GM18873 (cell line): ENCODE results near the gene GTF2F1.
"Not testable (repeated sequence)": the region's sequence is repeated elsewhere in the genome, so short reads cannot be mapped to it uniquely, and the experiment has no call there.

Experiments
- ATAC-seq: cut with Tn5 transposase; IDR thresholded peaks from one replicate; pipeline ENCODE4 v1.9.1; 2021; ENCODE audit warnings: mild to moderate bottlenecking, moderate library complexity, moderate number of reproducible peaks; ENCODE audit not compliant: unreplicated experiment, low FRiP score

GTF2F1 gene

GRCh38 chr19:6360445-6360844, 32.5 kb downstream of the GTF2F1 start:
- not testable (repeated sequence) for ATAC-seq

- no peak for ATAC-seq
These were observed 33.2 kb downstream of the GTF2F1 start for GRCh38 chr19:6359568-6360341.

- no peak for ATAC-seq
These were observed 35.0 kb downstream of the GTF2F1 start for GRCh38 chr19:6358003-6358402.

GRCh38 chr19:6357174-6357573, 35.8 kb downstream of the GTF2F1 start:
- no peak for ATAC-seq

GRCh38 chr19:6355321-6356040, 37.5 kb downstream of the GTF2F1 start:
- not testable (repeated sequence) for ATAC-seq

GRCh38 chr19:6354098-6354674, 38.8 kb downstream of the GTF2F1 start:
- no peak for ATAC-seq

GRCh38 chr19:6352381-6353165, 40.4 kb downstream of the GTF2F1 start:
- no peak for ATAC-seq

GRCh38 chr19:6350688-6351087, 42.3 kb downstream of the GTF2F1 start:
- ATAC-seq, result no peak

- ATAC-seq, result not testable (repeated sequence)
These were observed 43.7 kb downstream of the GTF2F1 start for GRCh38 chr19:6349271-6349670.

GRCh38 chr19:6343462-6343861, 49.5 kb downstream of the GTF2F1 start:
- ATAC-seq, result no peak

- ATAC-seq, result no peak
These were observed 52.3 kb downstream of the GTF2F1 start for GRCh38 chr19:6340493-6341201.

GRCh38 chr19:6334490-6335285, 58.3 kb downstream of the GTF2F1 start:
- no peak for ATAC-seq

GRCh38 chr19:6333439-6333838, 59.5 kb downstream of the GTF2F1 start, which contains the start of gene ACER1:
TSS of gene ACER1 (minus strand) at chr19:6333612. CDS start at chr19:6333551, 61 bp downstream.
- no peak for ATAC-seq
